ENCODE data around the gene ZSCAN26. TPM values are rescaled to one million over a fixed set of nuclear protein-coding genes. Genes with fewer than 3 reads are reported as not detected.

Gene ZSCAN26
- total RNA-seq (2021; fragmentation: NEBNext Ultra II Directional; extraction: Animal tissue kit (Norgen Biotek cat#: 25700)) (8.2 and 8.5 TPM in 2 replicates), polyA plus RNA-seq (2011; rRNA removed) (3.8 and 7.0 TPM in 2 replicates), polyA minus RNA-seq (2011; rRNA and poly(A)+ RNA removed) (16.0 and 23.6 TPM in 2 replicates)
- 8.2 TPM for polyA plus RNA-seq (2011; cell fraction: cytosol; rRNA removed)
- 8.1 TPM for polyA plus RNA-seq (2011; cell fraction: nucleus; rRNA removed)
- polyA plus RNA-seq (2012, experiment 1 of 2), result 7.1 to 10.1 TPM (median 7.8 TPM) in 4 replicates
- polyA plus RNA-seq (2012, experiment 2 of 2), result 0.35 TPM
- 7.5 TPM for polyA plus RNA-seq (2013, experiment 1 of 2)
- polyA plus RNA-seq (2013, experiment 2 of 2), result 7.6 TPM
- polyA minus RNA-seq (2011; cell fraction: cytosol; rRNA and poly(A)+ RNA removed), result 4.8 TPM
- 7.5 TPM for polyA minus RNA-seq (2011; cell fraction: nucleus; rRNA and poly(A)+ RNA removed)
- long read RNA-seq, experiment 1, partial matches to known transcripts, result 2 of 3 reads
- long read RNA-seq, experiment 1, other reads (novel, unspliced or antisense), result 0 of 3 reads
- long read RNA-seq, experiment 2, partial matches to known transcripts, result 2 of 13 reads
- long read RNA-seq, experiment 2, other reads (novel, unspliced or antisense), result 1 of 13 reads

- Histone ChIP-seq H3K4me3 (ENCODE audit: extremely low read depth in 1 of 4, insufficient read depth in 2 of 4, low read depth in 3 of 4, low read length in 4 of 4) (peak within 1 kb of the TSS; percentile 75 to 80 (median 78)), H3K4me1 (replicated peaks in 1 of 4; ENCODE audit: control insufficient read depth in 3 of 4, insufficient read depth in 4 of 4, low read length in 3 of 4) (peaks cover 0 to 2% (median 0%) of the 10 kb centered on the region in 4 experiments; a peak in 1 of 7 replicates), H2BK5ac (ENCODE audit: low read depth, low read length) (0 out of 2 replicates have a peak within 1 kb of the TSS, but pooled peaks have one; percentile 17), H3K18ac (ENCODE audit: extremely low read depth, low read length) (peak within 1 kb of the TSS; percentile 11; the same call in 1 of the 2 replicates), H2AFZ (ENCODE audit: low read length) (peak within 1 kb of the TSS; percentile 90), H3K23ac (ENCODE audit: insufficient read length) (no peak within 1 kb of the TSS), H3K36me3 (ENCODE audit: control insufficient read depth in 2 of 4, insufficient read depth in 4 of 4, low read length in 3 of 4) (peaks cover 0 to 5% (median under 1%) of the 10 kb centered on the region in 4 experiments; a peak in 5 of 8 replicates), H4K8ac (ENCODE audit: extremely low read depth, insufficient read depth, low read length) (peak within 1 kb of the TSS; percentile 91; the same call in 1 of the 2 replicates), H2BK120ac (replicated peaks; ENCODE audit: low read depth, low read length) (no peak within 1 kb of the TSS), H3K4me2 (ENCODE audit: insufficient read depth in 1 of 2, low read depth in 2 of 2, low read length in 2 of 2) (peak within 1 kb of the TSS; percentile 75 to 79), H3K9ac (replicated peaks in 1 of 4; ENCODE audit: extremely low read depth in 1 of 4, low read depth in 3 of 4, low read length in 3 of 4) (peak within 1 kb of the TSS in 3 of 4 experiments; percentile 54 to 77 (median 65); a peak in 6 of 7 replicates), H3K79me2 (ENCODE audit: control insufficient read depth in 1 of 2, insufficient read depth in 2 of 2, low read length in 2 of 2) (peaks cover 0 to 16% of the 10 kb centered on the region in 2 experiments; a peak in 2 of 4 replicates), H4K91ac (replicated peaks; ENCODE audit: insufficient read length, low read length) (no peak within 1 kb of the TSS), H2BK20ac (ENCODE audit: low read length) (no peak within 1 kb of the TSS), H3K14ac (ENCODE audit: insufficient read length) (no peak within 1 kb of the TSS), H4K5ac (ENCODE audit: insufficient read length, low read depth, low read length) (peak within 1 kb of the TSS; percentile 99), H2AK5ac (ENCODE audit: low read depth, low read length) (no peak within 1 kb of the TSS), H3K23me2 (ENCODE audit: low read depth, low read length) (peaks cover 2% of the 10 kb centered on the region; the same call in 1 of the 2 replicates), H3K9me3 (ENCODE audit: insufficient read depth in 2 of 2, low read depth in 1 of 2, low read length in 1 of 2) (no peaks in the 10 kb centered on the region), H3K27ac (ENCODE audit: low read depth, low read length) (peak within 1 kb of the TSS; percentile 71), H3K27me3 (replicated peaks in 1 of 4; ENCODE audit: control insufficient read depth in 3 of 4, extremely low read depth in 1 of 4, insufficient read depth in 3 of 4, low read length in 3 of 4) (no peaks in the 10 kb centered on the region), H3K79me1 (ENCODE audit: low read depth, low read length) (no peaks in the 10 kb centered on the region), H3K56ac (replicated peaks; ENCODE audit: insufficient read length, low read depth, low read length) (peak within 1 kb of the TSS; percentile 47), H3K4ac (replicated peaks; ENCODE audit: insufficient read length, low read depth, low read length) (no peak within 1 kb of the TSS), H2BK15ac (ENCODE audit: low read length) (no peak within 1 kb of the TSS), H4K20me1 (replicated peaks in 1 of 2; ENCODE audit: control insufficient read depth in 1 of 2, insufficient read depth in 2 of 2, low read length in 2 of 2) (no peaks in the 10 kb centered on the region), H2BK12ac (ENCODE audit: low read depth, low read length) (no peak within 1 kb of the TSS)
- peak; percentile 28 for FAIRE-seq
- ChIA-PET POLR2A (ENCODE audit: partially characterized antibody) (interaction anchor here (0.7 to 4.3 kb wide), 18 partner anchors 8 to 143 kb away, joined by 3 to 31 read pairs (median 5); partner anchors contain the start of genes NKAPL, PGBD1, ZKSCAN3 and ZKSCAN4), CTCF (ENCODE audit: partially characterized antibody) (interaction anchor here (0.8 to 1.4 kb wide), 2 partner anchors 12 to 89 kb away, joined by 4 to 8 read pairs; no protein-coding TSS in a partner anchor)
- DNase-seq (ENCODE audit: low read depth in 1 of 2, low spot score in 2 of 2), result peak; percentile 78 to 92
- WGBS, 2 experiments (ENCODE audit: extremely low coverage in 1 of 2, insufficient coverage in 1 of 2, insufficient read length in 1 of 2, insufficient replicate concordance in 2 of 2, low coverage in 1 of 2, low lambda C conversion rate in 2 of 2, missing lambda C conversion rate in 1 of 2), result 2% methylated on average over 31 of the region's 32 CpGs; no CpG with 5 or more reads in 1 of the 2 experiments
- TF ChIP-seq ATF3 (IDR thresholded peaks at IDR 0.05; ENCODE audit: insufficient read depth, low read depth, low read length) (no peak), TBP (IDR thresholded peaks at IDR 0.05; ENCODE audit: low read depth, low read length) (peak; percentile 92), TCF12 (IDR thresholded peaks at IDR 0.05; ENCODE audit: low read depth, low read length) (peak; percentile 17; the same call in 1 of the 2 replicates), BRCA1 (IDR thresholded peaks at IDR 0.05; ENCODE audit: low read depth, low read length) (no peak), ATF2 (IDR thresholded peaks at IDR 0.05; ENCODE audit: low read length) (peak; percentile 80; the same call in 1 of the 2 replicates), GTF2F1 (IDR thresholded peaks at IDR 0.05; ENCODE audit: borderline replicate concordance, low read depth, low read length) (no peak)
Observed at GRCh38 chr6:28266962-28267694, at the start of gene ZSCAN26. Gene ZSCAN26 (plus strand): TSS chr6:28267143. CDS start chr6:28271920, 4,777 bp downstream.
